Lower lobe of right lung (tissue), 2 donors: ENCODE data around the gene HS6ST1. TPM values are rescaled to one million over a fixed set of nuclear protein-coding genes. Genes with fewer than 3 reads are reported as not detected.

Experiments used
- ATAC-seq, 2 donors: fragments of 200-7000 bp; cut with Tn5 transposase; one replicate each; pipeline ENCODE4 v1.9.1; 2020 to 2022; ENCODE audit warnings: mild to moderate bottlenecking in 2 of 2, moderate library complexity in 2 of 2
- DNase-seq: peaks from one replicate; pipeline ENCODE4 v3.0.0-alpha.2; 2020
- H3K27ac ChIP-seq: fragments of 200-600 bp; one replicate; pipeline ENCODE4 v1.8.0; 2022
- H3K27me3 ChIP-seq: fragments of 200-600 bp; one replicate; pipeline ENCODE4 v1.8.0; 2022; ENCODE audit warnings: low read depth
- H3K36me3 ChIP-seq: fragments of 200-600 bp; one replicate; pipeline ENCODE4 v1.8.0; 2022; ENCODE audit warnings: mild to moderate bottlenecking
- H3K4me1 ChIP-seq: fragments of 200-600 bp; one replicate; pipeline ENCODE4 v1.8.0; 2022
- H3K4me3 ChIP-seq: fragments of 200-600 bp; one replicate; pipeline ENCODE4 v1.8.0; 2022; ENCODE audit warnings: mild to moderate bottlenecking
- H3K9me3 ChIP-seq: fragments of 200-600 bp; one replicate; pipeline ENCODE4 v1.8.0; 2022
- intact Hi-C: fragments of 100-400 bp; cut with DNase I; formaldehyde crosslinking; loops from one replicate; pipeline ENCODE4 v1.11.0; 2022
- total RNA-seq: library from RNA; stranded (reverse); fragmentation: NEBNext Ultra II Directional; extraction: Animal tissue kit (Norgen Biotek cat#: 25700); gene quantifications from one replicate; pipeline ENCODE4 v1.2.1, GENCODE V29; 2021
- TF ChIP-seq, protein P1 (sequence below): fragments of 200-600 bp; IDR thresholded peaks from one replicate; pipeline ENCODE4 v1.8.0; 2022; ENCODE audit warnings: antibody characterized with exemption, mild to moderate bottlenecking
- donor health status: DM: no; HTN: yes; CAD: no; lungs with severe emphysema.

HS6ST1 gene
- total RNA-seq, 1 donor from 2014 or later: 26.3 TPM

DNA sequence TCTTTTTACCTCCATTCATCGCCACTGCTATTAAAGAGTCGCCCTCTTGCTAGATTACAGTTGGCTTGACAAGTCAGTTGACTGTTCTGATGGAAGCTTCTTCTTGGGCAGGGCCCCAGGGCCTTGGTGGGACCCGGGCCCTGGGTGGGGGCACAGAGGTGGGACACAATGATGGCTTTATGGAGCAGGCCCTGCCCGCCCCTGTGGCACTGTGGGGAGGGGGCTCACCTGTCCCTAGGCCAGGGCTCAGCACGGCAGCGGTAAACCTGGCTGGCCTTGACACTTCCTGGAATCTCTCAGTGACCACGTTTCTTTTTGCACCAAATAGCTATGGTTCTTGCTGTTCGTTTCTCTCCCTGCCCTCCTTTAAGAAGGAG lies 4.9 kb upstream of the HS6ST1 start:
- Histone ChIP-seq H3K4me3 (no peak overlapping the region), H3K36me3 (no peaks in the 10 kb centered on the region), H3K4me1 (peaks cover 22% of the 10 kb centered on the region), H3K9me3 (no peaks in the 10 kb centered on the region), H3K27me3 (no peaks in the 10 kb centered on the region), H3K27ac (no peak overlapping the region)
- no peak for ATAC-seq
- DNase-seq: no peak
- TF ChIP-seq, protein P1, sequence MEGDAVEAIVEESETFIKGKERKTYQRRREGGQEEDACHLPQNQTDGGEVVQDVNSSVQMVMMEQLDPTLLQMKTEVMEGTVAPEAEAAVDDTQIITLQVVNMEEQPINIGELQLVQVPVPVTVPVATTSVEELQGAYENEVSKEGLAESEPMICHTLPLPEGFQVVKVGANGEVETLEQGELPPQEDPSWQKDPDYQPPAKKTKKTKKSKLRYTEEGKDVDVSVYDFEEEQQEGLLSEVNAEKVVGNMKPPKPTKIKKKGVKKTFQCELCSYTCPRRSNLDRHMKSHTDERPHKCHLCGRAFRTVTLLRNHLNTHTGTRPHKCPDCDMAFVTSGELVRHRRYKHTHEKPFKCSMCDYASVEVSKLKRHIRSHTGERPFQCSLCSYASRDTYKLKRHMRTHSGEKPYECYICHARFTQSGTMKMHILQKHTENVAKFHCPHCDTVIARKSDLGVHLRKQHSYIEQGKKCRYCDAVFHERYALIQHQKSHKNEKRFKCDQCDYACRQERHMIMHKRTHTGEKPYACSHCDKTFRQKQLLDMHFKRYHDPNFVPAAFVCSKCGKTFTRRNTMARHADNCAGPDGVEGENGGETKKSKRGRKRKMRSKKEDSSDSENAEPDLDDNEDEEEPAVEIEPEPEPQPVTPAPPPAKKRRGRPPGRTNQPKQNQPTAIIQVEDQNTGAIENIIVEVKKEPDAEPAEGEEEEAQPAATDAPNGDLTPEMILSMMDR: no peak
- intact Hi-C loops: no loop called here

DNA sequence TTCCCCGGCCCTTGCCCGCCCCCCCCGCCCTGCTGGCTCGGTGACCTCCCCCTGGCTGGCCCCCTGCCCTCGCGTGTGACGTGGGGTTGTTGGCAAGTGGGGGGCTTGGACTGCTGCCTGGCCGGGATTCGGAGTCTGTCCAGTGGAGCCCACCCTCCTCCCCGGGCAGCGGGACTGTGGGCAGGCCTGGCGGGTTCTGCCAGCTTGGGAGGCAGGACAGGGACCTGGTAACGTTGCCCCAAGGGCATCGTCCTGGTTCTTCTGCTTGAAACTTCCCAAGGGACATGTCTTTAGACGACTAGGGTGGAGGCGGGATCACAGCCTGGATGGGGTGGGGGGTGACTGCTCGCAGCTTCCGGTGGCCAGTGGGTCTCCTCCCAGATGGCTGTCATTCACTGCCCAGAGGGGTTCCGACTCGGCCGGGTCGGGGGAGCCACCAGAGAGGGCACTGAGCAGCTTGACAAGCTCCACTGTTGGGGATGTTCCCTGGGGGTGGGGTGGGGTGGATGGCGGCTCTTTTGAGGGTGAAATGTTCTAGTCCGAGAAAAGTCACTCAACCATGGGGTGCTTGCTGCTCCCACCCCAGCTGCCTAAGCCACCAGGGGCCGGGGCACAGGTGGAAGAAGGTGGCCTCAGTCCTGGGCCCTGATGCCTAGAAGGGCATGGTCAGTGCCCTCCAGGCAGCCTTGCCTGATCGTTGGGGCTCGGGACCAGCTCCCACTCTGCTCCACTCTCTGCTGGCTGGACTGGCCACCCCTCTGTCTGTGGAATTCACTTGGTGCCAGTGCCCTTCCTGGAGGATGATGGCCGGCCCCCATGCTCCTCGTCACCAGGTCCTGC lies 4.3 kb upstream of the HS6ST1 start:
- Histone ChIP-seq H3K9me3 (no peaks in the 10 kb centered on the region), H3K4me3 (peak overlapping the region; percentile 57), H3K27me3 (no peaks in the 10 kb centered on the region), H3K27ac (peak overlapping the region; percentile 83), H3K4me1 (peaks cover 22% of the 10 kb centered on the region), H3K36me3 (no peaks in the 10 kb centered on the region)
- TF ChIP-seq, protein P1: no peak
- ATAC-seq (no peak), DNase-seq (no peak)
- intact Hi-C loops: no loop called here

DNA sequence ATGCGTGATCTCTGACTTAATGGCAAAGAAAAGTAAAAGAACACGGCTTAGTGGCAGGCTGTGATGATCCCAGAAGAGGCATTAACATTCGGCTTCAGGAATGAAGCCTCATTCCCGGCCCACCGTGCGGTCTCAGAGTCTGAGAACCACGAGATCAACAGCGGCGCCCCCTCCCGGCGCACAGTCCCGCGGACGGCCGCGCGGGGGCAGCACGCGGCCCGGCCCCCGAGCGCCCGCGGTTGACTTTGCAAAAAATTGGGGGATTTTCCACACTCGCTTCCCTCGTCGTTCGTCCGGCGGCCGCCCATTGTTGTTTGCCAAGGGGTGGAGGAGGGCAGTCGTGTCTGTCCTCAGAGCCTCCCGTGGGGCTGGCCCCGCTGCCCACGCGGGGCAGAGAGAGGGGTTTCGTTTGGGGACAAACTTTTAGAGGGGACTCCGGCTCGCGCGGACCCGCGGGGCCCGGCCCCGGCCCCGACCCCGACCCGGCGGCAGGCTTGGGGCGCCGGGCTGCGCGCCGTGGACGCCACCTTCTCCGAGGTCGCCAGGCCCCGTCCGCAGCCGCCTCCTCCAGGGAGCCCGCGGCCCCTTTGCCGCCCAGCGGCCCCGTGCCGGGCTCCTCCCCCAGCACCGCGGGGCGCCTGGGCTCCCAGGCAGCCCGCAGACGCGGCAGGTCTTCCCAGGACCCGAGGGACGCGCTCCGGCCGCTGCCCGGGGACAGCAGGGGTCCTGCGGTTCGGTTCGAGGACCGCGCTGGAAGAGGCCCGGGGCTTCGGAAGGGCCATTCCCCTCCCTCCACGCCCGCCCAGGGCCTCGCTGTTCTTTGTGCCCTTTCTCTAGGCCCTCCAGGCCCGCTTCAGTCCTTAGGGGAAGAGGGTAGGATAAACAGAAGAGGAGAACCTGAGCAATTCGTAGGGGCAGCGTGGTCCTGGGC lies 3.4 kb upstream of the HS6ST1 start:
- Histone ChIP-seq H3K27me3 (no peaks in the 10 kb centered on the region), H3K27ac (peak overlapping the region; percentile 83), H3K4me3 (peak overlapping the region; percentile 57), H3K9me3 (no peaks in the 10 kb centered on the region), H3K36me3 (no peaks in the 10 kb centered on the region), H3K4me1 (peaks cover 26% of the 10 kb centered on the region)
- DNase-seq (peak; percentile 88), ATAC-seq (peak; percentile 84 to 89)
- intact Hi-C loops: no loop called here
- TF ChIP-seq, protein P1: peak; percentile 98

DNA sequence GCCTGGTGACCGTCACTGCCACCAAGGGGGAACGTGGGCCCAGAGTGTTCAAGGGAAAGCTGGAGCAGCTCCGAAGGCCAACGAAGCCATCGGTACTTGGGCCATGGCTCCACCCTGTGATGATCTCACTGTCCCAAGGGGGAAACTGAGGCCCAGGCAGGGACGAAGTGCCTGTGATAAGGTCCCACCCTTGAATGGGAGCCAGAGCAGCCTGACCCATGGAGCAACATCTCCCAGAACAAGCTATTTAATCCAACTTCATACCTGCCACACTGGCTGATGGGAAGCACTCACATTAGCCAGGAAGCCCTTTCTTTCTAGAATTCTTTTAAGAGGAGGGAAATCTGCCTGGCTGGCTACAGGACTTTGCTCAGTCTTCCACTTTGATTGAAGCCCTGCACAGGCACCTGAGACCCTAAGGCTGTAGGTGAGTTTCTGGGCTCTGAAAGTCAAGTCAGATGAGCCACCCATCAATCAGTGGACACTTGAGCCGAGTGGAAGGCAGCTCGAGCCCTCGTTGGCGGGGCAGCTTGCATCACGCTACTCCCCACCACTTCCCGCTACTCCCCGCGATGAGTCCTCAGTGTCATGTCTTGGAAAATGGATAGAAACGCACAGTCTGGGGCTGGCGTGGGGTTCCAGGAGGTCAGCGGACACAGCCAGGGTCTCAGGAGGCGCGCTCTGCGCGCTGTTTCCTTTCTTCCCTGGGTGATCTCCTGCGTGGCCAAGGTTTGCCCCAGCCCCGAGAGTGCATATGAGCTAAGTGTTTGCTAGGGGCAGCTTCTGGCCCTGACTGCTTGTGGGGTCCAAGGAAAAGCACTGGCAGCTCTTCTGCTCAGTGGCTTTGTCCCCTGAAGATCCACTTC lies 2.5 kb upstream of the HS6ST1 start:
- H3K36me3 ChIP-seq: no peaks in the 10 kb centered on the region
- TF ChIP-seq, protein P1: no peak
- peak overlapping the region; percentile 11 for H3K27ac ChIP-seq
- H3K9me3 ChIP-seq: no peaks in the 10 kb centered on the region
- peaks cover 33% of the 10 kb centered on the region for H3K4me1 ChIP-seq
- DNase-seq (no peak), ATAC-seq (no peak)
- peak overlapping the region; percentile 57 for H3K4me3 ChIP-seq
- no peaks in the 10 kb centered on the region for H3K27me3 ChIP-seq
- intact Hi-C loops: no loop called here
